ENCODE results near the gene DLL4.

Gene DLL4

DNA sequence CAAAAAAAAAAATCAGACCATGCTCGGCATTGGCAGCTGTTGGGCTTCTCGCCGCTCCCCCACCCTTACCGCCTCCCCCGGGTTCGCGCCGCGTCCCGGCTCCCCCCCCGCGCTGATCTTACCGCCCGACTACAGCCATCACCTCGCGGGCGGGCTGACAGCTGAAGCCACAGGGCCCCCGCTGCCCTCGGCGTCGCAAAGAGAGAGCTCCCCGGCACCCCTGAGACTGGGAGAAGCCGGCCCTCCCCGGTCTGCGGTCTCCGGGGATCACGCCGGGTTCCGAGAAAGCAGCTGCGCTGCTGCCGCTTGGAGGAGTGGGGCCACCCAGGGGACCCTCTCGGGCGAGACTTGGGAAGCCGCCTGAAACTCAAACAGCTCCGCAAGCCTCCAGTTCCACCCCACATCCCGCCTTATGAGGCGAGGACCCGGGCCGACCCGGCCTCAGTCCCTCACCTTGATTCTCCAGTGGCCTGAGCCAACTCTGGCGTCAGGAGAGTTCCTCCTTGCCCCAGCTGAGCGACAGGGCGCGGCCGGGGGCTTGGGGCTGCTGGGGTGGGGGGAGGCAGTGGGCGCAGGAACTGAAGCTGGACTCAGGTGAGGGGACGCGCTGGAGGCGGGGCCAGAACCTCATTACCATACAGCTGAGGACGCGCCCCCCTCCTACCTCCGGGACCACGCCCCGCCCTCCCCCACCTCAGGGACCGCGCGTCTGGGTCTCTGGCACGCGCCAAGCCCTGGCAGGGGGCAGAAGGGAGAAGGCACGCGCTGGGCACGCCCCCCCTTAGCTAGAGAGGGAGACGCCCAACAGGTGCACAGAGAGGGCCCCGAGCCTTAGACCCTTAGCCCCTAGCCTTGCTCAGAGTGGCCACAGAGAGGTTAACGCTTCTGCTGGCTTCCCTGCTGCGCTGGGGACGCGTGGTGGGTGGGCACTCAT is 1.0 kb upstream of the DLL4 start:
- no peak for DNase-seq

DNA sequence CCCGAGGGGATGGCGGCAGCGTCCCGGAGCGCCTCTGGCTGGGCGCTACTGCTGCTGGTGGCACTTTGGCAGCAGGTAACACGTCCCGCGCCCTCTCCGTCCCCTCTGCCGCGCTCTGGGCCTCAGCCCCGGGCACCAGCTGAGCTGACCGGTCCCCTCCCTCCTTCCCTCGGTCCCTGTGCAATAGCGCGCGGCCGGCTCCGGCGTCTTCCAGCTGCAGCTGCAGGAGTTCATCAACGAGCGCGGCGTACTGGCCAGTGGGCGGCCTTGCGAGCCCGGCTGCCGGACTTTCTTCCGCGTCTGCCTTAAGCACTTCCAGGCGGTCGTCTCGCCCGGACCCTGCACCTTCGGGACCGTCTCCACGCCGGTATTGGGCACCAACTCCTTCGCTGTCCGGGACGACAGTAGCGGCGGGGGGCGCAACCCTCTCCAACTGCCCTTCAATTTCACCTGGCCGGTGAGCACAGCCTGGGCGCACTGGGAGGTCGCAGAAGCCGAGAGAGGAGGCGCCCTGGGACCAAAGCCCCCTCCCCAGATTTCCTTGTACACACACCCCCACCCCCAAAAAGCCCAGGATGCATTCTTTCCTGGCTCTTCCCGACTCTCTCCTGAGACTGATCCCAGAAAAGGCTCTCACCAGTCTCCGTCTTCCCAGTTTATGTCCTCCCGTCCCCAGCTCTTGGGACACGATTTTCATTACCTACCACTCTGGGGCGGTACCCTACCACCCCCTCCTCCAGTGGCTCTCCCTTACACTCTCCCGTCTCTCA is 705 bp downstream of the DLL4 start:
- no peak for DNase-seq

DNA sequence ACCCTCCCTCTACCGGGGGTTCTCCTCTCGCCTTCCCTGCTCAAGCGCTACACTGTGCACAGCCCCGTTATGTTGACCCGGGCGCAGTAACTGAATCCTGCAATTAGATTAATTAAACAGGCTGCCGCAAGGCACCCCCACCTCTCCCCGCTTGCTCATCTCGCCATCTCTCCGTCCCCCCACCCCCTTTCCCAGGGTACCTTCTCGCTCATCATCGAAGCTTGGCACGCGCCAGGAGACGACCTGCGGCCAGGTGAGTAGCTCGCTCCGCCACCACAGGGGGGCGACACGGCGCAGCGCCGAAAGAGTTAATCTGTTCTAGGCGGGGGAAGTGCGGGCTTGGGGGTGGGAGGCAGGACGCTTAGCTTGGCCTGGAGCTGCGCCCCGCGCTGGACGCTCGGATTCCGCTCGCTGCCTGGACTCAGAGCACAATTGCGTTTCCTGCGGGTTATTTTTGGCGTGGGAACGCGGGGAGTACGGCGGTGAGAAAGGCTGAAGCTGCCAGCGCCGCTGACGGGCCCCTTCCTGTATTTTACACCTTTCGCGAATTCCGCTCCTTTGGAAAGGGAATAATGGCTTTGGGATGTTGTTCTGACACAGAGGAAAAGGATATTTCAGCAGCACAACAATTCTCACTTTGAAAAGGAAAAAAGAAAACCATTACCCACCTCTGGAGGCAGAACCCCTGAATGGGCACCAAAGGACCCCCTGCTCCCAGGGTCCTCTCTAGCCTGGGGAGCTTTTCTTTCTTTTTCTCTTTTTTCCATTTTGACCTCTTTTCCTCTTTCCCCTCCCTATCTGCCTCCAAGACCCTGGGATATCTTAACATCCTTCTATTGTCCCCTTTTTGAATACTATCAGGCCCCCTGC is 1.5 kb downstream of the DLL4 start:
- peak; percentile 51 to 54 for DNase-seq

DNA sequence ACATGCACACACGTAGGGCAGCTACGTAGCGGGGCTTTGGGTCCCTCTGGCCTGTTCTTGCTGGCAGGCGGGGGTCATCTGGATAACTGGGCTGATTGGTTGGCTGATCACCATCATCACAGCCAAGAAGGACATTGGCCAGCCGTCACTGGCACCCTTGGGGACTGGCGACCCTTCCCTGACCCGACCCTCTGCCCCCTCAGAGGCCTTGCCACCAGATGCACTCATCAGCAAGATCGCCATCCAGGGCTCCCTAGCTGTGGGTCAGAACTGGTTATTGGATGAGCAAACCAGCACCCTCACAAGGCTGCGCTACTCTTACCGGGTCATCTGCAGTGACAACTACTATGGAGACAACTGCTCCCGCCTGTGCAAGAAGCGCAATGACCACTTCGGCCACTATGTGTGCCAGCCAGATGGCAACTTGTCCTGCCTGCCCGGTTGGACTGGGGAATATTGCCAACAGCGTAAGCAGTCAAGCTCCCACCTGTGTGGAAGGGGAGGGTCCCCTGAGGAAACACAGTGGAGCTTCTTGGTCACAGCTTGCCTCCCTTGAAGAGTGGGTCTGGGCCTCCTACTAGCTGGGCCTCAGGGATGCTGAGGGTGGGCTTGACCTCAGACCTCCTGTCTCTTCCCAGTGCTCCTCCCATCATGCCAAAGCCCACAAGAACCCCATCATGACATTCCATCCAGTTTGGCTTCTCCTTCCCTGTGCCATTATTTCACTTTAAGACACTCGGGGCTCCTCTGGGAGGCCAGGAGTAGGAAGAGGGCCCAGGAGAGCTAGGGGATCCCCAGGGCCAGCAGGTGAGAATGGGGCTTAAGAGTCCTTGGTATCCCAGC is 2.4 kb downstream of the DLL4 start:
- DNase-seq, result no peak

DNA sequence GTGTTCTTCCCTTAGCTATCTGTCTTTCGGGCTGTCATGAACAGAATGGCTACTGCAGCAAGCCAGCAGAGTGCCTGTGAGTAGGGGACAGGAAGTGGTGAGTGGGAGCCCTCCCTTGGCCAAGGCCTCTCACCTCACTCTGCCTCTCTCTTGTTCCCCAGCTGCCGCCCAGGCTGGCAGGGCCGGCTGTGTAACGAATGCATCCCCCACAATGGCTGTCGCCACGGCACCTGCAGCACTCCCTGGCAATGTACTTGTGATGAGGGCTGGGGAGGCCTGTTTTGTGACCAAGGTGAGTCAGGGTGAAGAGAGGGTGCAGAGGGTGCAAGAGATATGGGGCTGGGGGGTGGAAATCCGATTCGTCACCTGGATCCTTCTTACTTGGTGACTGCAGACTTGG is 3.0 kb downstream of the DLL4 start:
- no peak for DNase-seq

DNA sequence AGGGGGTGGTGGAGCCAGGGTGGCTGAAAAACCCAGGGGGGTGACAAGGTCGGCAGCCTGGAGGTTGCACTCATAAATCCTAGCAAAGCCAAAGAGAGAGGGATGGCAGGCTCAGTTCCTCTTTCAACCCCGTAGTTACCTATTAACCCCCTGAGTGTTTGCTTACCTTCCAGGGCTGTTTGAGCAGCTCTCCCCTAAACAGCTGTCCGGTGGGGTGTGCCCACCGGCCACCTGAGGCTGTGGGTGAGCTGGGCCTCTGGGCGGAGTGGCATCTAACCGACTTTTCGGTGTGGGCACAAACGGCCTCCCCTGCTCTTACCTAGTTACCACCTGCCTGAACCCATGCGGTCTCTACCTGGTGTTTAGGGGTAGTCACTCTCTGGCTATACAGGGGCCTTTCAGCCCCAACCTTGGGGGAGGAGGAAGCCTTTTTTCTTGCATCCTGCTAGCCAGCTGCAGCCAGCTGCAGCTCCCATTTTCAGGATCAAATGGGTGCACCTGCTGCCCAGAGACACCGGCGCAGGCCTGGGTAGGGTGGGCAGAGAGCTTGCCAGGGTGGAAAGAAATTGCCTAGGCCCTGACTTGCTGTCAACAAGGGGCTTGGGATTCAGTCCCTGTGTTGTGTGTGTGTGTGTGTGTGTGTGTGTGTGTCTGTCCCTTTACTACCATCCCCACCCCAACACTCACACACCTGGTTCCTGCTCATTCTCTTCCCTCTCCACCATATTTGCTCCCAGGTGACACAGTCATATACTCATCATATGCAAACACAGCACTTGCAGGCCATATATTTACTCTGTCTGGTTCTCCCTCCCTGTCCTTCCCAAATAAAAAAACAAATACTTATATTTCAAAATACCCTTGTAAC is 3.7 kb downstream of the DLL4 start:
- no peak for DNase-seq

DNA sequence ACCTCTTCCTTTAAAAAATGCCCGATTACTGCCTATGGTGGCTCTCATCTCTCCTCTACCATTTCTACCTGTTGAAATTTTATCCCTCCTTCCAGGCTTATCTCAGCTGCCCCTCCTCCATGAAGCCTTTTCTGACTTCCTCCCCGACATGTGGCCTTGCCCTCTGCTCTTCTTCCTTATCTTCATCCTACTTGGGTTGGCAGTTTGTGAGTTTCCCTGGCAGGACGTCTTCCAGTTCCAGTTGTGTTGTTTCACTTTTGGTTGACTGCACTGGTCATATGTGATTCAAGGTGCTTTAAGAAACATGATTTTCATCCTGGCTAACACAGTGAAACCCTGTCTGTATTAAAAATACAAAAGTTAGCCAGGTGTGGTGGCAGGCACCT is 4.4 kb downstream of the DLL4 start:
- no peak for DNase-seq

DNA sequence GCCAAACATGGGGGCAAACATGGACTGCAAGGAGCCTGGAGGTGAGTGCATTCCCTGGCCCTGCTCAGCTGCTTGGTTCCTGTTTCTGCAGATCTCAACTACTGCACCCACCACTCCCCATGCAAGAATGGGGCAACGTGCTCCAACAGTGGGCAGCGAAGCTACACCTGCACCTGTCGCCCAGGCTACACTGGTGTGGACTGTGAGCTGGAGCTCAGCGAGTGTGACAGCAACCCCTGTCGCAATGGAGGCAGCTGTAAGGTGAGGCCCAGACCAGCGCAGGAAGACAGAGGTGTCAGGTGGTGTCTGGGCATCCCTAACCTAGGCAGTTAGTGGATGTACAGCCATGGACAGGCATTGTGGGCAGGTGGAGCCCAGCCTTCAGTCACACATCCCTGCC is 5.3 kb downstream of the DLL4 start:
- DNase-seq, result no peak

DNA sequence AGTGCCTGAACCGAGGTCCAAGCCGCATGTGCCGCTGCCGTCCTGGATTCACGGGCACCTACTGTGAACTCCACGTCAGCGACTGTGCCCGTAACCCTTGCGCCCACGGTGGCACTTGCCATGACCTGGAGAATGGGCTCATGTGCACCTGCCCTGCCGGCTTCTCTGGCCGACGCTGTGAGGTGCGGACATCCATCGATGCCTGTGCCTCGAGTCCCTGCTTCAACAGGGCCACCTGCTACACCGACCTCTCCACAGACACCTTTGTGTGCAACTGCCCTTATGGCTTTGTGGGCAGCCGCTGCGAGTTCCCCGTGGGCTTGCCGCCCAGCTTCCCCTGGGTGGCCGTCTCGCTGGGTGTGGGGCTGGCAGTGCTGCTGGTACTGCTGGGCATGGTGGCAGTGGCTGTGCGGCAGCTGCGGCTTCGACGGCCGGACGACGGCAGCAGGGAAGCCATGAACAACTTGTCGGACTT is 7.1 kb downstream of the DLL4 start:
- no peak for DNase-seq

DNA sequence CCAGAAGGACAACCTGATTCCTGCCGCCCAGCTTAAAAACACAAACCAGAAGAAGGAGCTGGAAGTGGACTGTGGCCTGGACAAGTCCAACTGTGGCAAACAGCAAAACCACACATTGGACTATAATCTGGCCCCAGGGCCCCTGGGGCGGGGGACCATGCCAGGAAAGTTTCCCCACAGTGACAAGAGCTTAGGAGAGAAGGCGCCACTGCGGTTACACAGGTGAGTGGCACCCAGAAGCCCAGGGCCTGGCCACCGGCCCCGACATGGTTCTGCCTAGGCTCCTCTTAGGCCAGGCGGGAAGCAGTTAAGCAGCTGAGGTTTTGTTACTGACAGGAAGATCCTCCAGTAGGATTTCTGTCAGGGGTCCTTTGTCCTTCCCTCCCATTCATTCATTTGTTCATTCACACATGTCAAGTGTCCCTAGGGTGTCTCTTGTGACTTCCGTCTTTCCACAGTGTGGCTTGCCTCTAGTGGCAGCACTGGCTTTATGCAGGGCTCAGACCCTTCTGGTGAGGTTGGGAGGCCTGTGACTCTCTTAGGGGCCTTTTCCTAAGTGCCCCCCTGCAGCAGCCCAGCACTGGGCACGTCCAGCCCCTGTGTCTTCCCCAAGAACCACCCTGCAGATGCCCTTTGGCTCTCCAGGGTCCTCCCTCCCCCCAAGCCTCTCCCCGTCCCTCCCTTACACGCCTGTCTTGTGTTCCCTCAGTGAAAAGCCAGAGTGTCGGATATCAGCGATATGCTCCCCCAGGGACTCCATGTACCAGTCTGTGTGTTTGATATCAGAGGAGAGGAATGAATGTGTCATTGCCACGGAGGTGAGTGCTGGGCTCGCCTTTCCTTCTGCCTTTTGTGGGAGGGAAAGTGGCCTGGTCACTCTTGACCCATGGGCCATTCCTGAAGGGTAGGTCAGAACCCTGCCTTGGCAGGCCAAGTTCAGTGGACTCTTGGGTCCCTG is 7.8 kb downstream of the DLL4 start:
- no peak for DNase-seq

DNA sequence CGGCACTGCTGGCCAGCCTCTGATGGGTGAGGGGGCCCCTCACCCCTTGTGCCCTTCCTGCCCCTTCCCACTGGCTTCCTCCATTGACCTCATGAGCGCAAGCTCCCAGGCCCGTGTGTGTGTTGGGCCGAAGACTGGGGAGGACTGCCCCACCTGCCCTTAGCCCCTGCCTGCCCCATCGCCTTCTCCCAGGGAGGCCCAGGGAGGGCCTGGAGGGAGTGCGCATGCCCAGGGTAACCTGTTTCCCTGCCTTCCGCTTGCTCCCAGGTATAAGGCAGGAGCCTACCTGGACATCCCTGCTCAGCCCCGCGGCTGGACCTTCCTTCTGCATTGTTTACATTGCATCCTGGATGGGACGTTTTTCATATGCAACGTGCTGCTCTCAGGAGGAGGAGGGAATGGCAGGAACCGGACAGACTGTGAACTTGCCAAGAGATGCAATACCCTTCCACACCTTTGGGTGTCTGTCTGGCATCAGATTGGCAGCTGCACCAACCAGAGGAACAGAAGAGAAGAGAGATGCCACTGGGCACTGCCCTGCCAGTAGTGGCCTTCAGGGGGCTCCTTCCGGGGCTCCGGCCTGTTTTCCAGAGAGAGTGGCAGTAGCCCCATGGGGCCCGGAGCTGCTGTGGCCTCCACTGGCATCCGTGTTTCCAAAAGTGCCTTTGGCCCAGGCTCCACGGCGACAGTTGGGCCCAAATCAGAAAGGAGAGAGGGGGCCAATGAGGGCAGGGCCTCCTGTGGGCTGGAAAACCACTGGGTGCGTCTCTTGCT is 8.8 kb downstream of the DLL4 start:
- DNase-seq, result no peak

DNA sequence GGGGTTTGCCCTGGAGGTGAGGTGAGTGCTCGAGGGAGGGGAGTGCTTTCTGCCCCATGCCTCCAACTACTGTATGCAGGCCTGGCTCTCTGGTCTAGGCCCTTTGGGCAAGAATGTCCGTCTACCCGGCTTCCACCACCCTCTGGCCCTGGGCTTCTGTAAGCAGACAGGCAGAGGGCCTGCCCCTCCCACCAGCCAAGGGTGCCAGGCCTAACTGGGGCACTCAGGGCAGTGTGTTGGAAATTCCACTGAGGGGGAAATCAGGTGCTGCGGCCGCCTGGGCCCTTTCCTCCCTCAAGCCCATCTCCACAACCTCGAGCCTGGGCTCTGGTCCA is 9.4 kb downstream of the DLL4 start:
- no peak for DNase-seq

DNA sequence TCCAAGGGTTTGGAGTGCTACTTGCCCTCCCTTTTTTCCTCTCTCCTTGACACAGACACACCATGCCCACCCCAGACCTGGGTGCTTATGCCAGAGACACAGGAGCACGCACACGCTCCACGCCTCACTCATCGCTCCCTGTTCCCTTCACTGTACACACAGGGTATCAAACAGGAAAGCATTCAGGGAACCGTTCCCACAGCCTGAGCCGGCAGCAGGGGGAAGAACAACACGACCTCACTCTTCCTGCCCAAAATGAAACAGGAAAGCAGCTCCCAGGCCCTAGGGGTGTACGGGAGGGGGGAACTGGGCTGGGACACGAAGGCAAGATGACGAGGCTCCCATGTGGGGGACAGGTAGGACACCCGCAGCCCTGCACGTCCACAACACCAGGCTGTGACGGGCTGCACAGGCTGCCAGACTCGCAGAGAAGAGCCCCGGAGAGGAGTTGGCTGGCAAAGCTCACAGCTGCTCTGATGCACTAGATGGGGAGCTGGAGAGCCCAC is 11.2 kb downstream of the DLL4 start:
- DNase-seq, result no peak

DNA sequence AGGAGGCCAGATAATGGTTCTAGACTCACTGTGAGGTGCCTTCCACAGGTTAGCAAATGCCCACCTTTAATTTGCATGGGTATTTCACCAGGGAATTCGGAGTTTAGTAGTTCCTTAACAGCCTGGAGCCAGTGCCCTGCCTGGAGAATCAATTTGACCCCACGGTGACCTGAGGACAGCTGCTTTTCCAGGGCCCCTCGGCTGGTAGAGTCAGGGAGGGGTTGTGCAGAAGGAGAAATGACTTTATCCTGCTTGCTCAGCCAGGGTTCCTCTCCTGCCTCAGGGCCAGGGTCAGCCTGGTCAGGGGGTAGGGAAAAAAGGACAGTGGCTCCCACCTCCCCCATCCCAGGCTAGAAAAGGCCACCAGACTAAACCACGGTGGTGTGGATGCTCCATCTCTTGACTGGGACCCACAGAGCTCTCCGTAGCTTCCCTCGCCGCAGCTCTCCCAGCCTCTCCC is 12.0 kb downstream of the DLL4 start:
- DNase-seq, result no peak

DNA sequence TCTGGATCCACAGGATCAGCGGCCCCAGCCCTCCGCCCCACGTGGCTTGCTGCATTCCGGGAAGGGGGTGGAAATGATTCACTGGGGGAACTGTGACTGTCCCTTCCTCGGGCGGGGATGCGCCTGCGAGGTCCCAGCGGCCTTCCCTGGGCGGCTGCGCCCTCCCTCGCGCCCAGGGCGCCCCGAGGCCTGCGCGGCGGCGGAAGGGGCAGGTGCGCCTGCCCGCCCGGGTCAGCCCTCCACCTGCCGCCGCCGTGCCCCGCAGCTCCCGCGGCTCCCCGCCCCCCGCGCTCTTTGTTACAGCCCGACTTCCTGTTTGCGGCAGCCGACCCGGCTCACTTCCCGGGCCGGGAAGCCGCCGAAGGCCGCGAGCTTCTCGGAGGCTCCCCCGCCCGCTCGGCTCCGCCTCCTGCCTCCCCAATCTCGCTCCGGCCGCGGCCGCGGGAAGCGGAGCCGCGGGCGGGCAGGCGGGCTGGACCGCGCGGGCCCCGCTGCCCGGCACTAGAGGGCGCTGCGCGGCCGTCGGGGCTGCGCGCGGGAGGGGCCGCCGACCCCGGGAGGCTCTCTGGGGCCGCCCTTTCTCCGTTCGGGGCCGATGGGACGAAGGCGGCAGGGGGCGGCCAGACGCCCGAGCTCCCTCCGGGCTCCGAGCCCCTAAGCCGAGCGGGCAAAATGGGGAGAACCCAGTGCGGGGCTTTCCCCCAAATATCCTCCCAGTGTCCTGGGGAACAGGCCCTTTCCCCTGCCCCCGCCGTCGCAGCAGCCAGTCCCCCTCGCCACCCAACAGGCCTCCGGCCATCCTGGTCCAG is 12.6 kb downstream of the DLL4 start:
- DNase-seq, result peak; percentile 42 to 51

DNA sequence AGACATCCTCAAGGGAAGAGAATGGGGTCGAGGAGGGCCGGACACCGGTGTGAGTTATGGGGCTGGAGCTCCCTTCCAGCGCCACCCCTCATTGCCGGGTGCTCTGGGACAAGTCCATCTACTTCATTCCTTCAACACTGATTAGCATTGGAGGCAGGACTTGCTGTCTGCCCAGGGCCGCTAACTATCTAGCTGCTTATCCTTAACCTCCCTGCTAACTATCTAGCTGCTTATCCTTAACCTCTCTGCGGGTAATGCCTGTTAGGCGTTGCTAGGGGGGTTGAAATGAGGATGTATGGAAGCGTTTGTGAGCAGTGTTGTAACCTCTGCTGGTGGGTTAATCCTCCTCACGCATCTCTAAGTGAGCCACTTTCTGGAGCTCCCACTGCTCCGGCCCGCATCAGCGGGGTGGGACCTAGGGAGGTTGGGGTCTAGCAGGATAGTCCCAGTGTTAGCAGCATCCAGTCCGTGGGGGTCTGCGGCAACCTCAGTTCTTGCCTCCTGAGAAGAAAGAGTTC is 13.3 kb downstream of the DLL4 start:
- DNase-seq, result no peak

DNA sequence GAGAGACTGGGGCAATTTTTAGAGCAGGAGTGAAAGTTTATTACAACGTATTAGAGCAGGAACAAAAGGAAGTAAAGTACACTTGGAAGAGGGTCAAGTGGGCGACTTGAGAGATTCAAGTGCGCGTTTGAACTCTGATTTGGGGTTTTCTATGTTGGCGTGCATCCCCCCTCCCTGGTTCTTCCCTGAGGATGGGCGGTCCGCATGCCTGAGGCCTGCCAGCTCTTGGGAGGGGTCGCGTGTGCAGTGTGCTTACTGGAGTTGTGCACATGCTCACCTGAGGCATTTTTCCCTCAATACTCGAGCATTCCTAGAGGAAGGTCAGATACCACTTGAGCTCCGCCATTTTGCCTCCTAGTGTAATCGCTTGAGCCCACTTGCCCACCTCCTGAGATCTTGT is 13.7 kb downstream of the DLL4 start:
- DNase-seq, result no peak
